Right atrium auricular region (tissue), 2 donors: ENCODE measurements around the gene SLC43A1. TPM values are rescaled to one million over a fixed set of nuclear protein-coding genes. Genes with fewer than 3 reads are reported as not detected.
A peak's percentile ranks its signal among the peaks of the same experiment; 100 is the strongest.

Experiments
- DNase-seq: peaks from one replicate; pipeline ENCODE4 v3.0.0-alpha.2; 2019; ENCODE audit warnings: low spot score
- H3K27ac ChIP-seq, 2 donors: fragments of 200-600 bp; sonication (generic); 1 replicate in 1 of 2; 2 replicates in 1 of 2; pipeline ENCODE4 v1.5.1; 2016 to 2019
- H3K27me3 ChIP-seq, 2 donors: fragments of 200-600 bp; sonication (generic); one replicate each; pipeline versions ENCODE4 v1.5.1 to v1.6.0; 2017 to 2019
- H3K36me3 ChIP-seq: fragments of 200-600 bp; sonication (generic); one replicate; pipeline ENCODE4 v1.5.1; 2016
- H3K4me1 ChIP-seq, 2 donors: fragments of 200-600 bp; sonication (generic); one replicate each; pipeline versions ENCODE4 v1.5.1 to v1.6.0; 2017 to 2019
- H3K4me3 ChIP-seq, 2 donors: fragments of 200-600 bp; sonication (generic); 1 replicate in 1 of 2; 2 replicates in 1 of 2; pipeline ENCODE4 v1.5.1; 2017 to 2019; ENCODE audit warnings: mild to moderate bottlenecking in 1 of 2, moderate library complexity in 1 of 2
- H3K9me3 ChIP-seq, 2 donors: fragments of 200-600 bp; sonication (generic); one replicate each; pipeline ENCODE4 v1.5.1; 2019
- total RNA-seq, 2 donors: library from RNA; depleted of rRNA; stranded (reverse); fragments of >200 nt; gene quantifications; one replicate each; pipeline ENCODE4 v1.1.0, GENCODE V29; 2016
- TF ChIP-seq, protein P1 (sequence below), 2 donors: fragments of 200-600 bp; sonication (generic); IDR thresholded peaks; one replicate each; pipeline ENCODE4 v1.5.1; 2019; ENCODE audit warnings: antibody characterized with exemption in 2 of 2

SLC43A1 gene
- total RNA-seq, 2 donors from 2014 or later: 5.0 to 10.4 TPM

DNA sequence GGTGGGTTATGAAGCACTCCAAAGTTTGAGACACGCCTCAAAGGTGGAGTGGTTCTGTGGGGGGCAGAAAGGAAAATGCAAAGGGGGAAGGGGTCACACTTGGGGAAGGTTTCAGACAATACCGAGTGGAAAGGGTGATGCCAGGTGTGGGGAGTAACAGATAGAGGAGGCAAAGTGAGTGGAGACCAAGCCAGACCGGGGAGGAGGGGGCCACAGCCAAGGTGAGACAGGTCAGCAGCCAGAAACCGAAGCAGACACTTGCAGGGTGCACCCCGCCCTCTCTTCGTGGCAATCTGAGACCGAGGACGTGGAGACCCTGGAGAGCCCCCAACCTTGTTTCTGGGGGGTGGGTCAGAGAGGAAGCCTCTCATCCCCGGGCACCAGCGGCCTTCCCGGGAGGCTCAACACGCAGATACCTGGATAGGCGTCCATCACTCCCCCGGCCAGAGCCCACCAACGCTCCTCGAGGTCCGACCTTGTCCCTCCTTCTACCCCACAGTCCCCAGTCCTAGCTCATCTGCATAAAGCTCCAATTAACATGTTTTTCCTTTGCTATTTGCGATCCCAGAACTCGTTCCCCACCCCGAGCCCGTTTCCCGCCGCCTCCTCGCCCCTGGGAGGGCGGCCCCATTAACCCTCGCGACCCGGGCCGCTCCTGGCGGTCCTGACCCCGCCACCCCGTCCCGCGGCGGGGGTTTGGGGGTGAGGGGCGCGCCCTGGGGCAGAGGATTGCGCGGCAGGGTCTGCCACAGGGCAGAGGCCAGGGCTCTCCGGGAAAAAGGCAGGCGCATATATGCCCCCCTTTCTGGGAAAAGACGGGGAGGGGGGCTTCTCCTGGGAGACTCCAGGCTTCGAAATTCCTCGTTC lies 33.4 kb downstream of the SLC43A1 start:
- Histone ChIP-seq H3K27me3 (peaks cover 7 to 8% of the 10 kb centered on the region in 2 donors), H3K4me1 (peaks cover 0 to 17% of the 10 kb centered on the region in 2 donors), H3K9me3 (no peaks in the 10 kb centered on the region), H3K27ac (no peak overlapping the region), H3K4me3 (peak overlapping the region in 1 of 2 donors; percentile 43), H3K36me3 (peaks cover 19% of the 10 kb centered on the region)
- DNase-seq: no peak
- TF ChIP-seq, protein P1, sequence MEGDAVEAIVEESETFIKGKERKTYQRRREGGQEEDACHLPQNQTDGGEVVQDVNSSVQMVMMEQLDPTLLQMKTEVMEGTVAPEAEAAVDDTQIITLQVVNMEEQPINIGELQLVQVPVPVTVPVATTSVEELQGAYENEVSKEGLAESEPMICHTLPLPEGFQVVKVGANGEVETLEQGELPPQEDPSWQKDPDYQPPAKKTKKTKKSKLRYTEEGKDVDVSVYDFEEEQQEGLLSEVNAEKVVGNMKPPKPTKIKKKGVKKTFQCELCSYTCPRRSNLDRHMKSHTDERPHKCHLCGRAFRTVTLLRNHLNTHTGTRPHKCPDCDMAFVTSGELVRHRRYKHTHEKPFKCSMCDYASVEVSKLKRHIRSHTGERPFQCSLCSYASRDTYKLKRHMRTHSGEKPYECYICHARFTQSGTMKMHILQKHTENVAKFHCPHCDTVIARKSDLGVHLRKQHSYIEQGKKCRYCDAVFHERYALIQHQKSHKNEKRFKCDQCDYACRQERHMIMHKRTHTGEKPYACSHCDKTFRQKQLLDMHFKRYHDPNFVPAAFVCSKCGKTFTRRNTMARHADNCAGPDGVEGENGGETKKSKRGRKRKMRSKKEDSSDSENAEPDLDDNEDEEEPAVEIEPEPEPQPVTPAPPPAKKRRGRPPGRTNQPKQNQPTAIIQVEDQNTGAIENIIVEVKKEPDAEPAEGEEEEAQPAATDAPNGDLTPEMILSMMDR (IDR thresholded peaks at IDR 0.05): no peak

DNA sequence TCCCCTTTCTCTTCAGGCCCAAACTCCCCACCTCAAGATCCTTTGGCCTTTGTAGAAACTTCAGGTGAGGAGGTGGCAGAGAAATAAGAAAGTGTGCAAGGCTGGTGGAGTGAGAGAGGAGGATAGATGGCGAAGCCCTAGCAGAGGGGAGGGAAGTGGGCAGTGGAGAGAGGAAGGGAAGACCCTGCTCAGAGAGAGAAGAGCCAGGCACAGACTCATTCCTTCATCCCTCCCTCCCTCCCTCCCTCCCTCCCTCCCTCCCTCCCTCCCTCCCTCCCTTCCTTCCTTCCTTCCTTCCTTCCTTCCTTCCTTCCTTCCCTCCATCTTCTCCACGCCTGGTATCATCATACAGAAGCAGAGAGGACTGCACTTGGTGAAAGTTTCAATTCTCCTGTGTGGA lies 34.2 kb downstream of the SLC43A1 start:
- Histone ChIP-seq H3K4me3 (no peak overlapping the region), H3K27me3 (peaks cover 7 to 8% of the 10 kb centered on the region in 2 donors), H3K36me3 (peaks cover 19% of the 10 kb centered on the region), H3K9me3 (no peaks in the 10 kb centered on the region), H3K4me1 (peaks cover 0 to 21% of the 10 kb centered on the region in 2 donors), H3K27ac (no peak overlapping the region)
- DNase-seq: no peak
- TF ChIP-seq, protein P1 (IDR thresholded peaks at IDR 0.05): no peak

DNA sequence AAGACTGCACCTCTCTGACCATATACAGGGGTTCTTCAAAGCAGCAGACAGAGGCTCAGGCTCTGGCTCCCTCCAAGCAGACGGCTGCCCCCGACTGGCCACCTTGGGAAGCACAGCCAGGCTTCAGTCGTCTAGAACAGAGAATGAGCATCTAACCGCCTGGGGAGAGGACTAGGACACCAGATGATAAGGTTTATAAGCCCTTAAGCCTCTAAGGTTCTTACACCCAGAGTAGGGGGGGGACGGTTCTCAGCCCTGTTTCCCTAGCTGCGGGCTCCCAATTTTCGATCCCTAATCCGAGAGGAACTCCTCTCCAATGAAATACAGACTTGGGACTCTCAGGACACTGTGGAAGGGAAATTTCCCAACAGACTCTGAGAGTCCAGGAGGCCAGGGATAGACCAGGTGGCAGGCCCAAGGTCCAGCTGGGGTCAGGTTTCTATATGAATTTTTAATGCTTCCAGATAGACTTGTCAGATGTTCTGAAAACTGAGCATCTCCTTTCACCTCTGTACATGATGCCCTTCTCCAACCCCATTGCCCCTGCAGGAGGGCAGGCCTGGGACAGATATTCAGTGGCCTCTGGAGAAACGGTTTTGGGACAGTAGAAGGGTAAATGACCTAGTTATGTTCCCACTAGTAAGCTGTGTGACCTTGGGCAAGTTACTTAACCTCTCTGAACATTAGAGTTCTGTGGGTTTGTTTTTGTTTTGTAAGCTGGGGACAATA lies 34.9 kb downstream of the SLC43A1 start:
- no peak for DNase-seq
- TF ChIP-seq, protein P1 (IDR thresholded peaks at IDR 0.05): peak; percentile 71
- H3K9me3 ChIP-seq: no peaks in the 10 kb centered on the region
- no peak overlapping the region for H3K27ac ChIP-seq
- H3K36me3 ChIP-seq: peaks cover 12% of the 10 kb centered on the region
- no peak overlapping the region for H3K4me3 ChIP-seq
- H3K4me1 ChIP-seq: peaks cover 0 to 28% of the 10 kb centered on the region in 2 donors
- peaks cover 7 to 8% of the 10 kb centered on the region in 2 donors for H3K27me3 ChIP-seq

DNA sequence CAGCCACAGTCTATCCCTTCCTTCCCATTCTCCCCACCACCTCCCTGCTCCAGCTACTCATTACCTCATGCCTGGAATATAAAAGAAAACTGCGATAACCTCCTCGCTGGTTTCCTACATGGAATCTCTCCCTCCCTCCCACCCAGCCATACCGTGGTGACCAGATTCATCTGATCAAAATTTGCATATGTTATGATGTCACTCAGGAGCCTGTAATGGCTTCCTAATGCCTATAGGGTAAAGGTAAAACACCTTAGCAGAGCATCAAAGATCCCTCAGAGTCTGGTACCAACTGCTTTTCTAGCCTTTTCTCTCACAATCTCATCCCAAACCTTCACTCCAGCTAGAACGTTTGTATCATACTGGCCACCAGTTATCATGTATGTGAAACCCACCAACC lies 35.6 kb downstream of the SLC43A1 start:
- H3K27me3 ChIP-seq: peaks cover 7 to 8% of the 10 kb centered on the region in 2 donors
- no peaks in the 10 kb centered on the region for H3K9me3 ChIP-seq

DNA sequence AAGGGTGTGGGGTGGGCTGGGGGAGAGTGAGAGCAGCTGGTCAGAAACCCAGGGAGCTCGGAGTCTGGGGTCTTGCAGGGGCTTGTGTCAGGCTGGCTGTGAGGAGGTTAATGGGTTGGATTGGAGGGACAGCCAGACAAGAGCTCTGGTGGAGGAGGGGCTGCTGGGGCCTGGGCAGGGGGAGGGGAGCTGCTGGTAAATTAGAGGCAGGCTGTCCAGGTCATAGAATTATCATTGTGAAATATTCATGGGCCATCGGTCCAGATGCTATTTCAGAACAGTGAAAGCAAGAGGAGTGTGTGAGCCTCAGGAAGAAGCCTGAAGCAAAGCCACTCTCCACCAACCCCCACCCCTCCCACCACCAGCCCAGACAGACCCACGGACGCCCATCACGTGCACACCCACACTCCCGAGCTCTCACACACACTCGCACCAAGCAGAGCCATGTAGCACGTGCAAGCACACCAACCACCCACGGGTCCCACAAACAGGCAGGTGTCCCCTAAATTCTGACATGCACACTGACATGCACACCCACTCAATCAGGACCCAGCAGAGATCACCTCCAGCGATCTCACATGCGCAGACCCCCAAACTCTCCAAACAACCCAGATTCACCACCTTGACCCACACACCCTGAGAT lies 36.4 kb downstream of the SLC43A1 start:
- TF ChIP-seq, protein P1 (IDR thresholded peaks at IDR 0.05): no peak
- Histone ChIP-seq H3K4me3 (no peak overlapping the region), H3K27ac (no peak overlapping the region), H3K9me3 (no peaks in the 10 kb centered on the region), H3K27me3 (peaks cover 7 to 8% of the 10 kb centered on the region in 2 donors), H3K4me1 (peaks cover 0 to 28% of the 10 kb centered on the region in 2 donors), H3K36me3 (no peaks in the 10 kb centered on the region)
- DNase-seq: no peak

More for the DNA sequence above, 35.6 kb downstream of the SLC43A1 start:
- H3K4me3 ChIP-seq: no peak overlapping the region
- no peak for DNase-seq
- H3K36me3 ChIP-seq: peaks cover 6% of the 10 kb centered on the region
- peaks cover 0 to 28% of the 10 kb centered on the region in 2 donors for H3K4me1 ChIP-seq
- no peak overlapping the region for H3K27ac ChIP-seq
- TF ChIP-seq, protein P1 (IDR thresholded peaks at IDR 0.05): no peak
